Cardiac muscle cell (in vitro differentiated cells and primary cell): Measurements from ENCODE around the gene SFI1. TPM values are rescaled to one million over a fixed set of nuclear protein-coding genes. Genes with fewer than 3 reads are reported as not detected.
A peak's percentile ranks its signal among the peaks of the same experiment; 100 is the strongest.

ENCODE experiments used
- DNase-seq, 2 donors: peaks; one replicate each; pipeline versions ENCODE4 v3.0.0 to v3.0.0-alpha.2; 2010 to 2017; ENCODE audit warnings: low read depth in 1 of 2, low spot score in 1 of 2
- H3K27ac ChIP-seq: fragments of 200-600 bp; sonication (generic); 2 replicates; pipeline ENCODE4 v1.5.1; 2016
- H3K27me3 ChIP-seq: fragments of 200-600 bp; sonication (generic); 2 replicates; pipeline ENCODE4 v1.6.0; 2016; ENCODE audit warnings: control low read depth
- H3K36me3 ChIP-seq: fragments of 200-600 bp; sonication (generic); 2 replicates; pipeline ENCODE4 v1.5.1; 2016; ENCODE audit warnings: control low read depth
- H3K4me1 ChIP-seq: fragments of 200-600 bp; sonication (generic); 2 replicates; pipeline ENCODE4 v1.8.1; 2017; ENCODE audit warnings: low read depth, mild to moderate bottlenecking, mixed run types
- H3K4me3 ChIP-seq: fragments of 200-600 bp; sonication (generic); 2 replicates; pipeline ENCODE4 v1.5.1; 2016; ENCODE audit warnings: mild to moderate bottlenecking
- H3K9me3 ChIP-seq: fragments of 200-600 bp; sonication (generic); 2 replicates; pipeline ENCODE4 v1.5.1; 2017; ENCODE audit warnings: low read depth, mild to moderate bottlenecking, control low read depth
- polyA plus RNA-seq: library from polyadenylated mRNA; unstranded; fragments of >200 nt; fragmentation: Nextera tagmentation; extraction: Ambion mirVana; gene quantifications from 2 replicates; pipeline ENCODE4 v1.2.1, GENCODE V29; 2016
- total RNA-seq: library from RNA; depleted of rRNA; stranded (reverse); fragments of >200 nt; gene quantifications from 2 replicates; pipeline ENCODE4 v1.2.3, GENCODE V29; 2016
- TF ChIP-seq, protein P1 (sequence below): IDR thresholded peaks from 2 replicates; pipeline ENCODE4 v1.5.1; 2012; ENCODE audit warnings: low read depth, mild to moderate bottlenecking, low read length

SFI1 gene
- total and polyA plus RNA-seq, 2 experiments from 2014 or later, result 13.6 to 23.8 TPM

DNA sequence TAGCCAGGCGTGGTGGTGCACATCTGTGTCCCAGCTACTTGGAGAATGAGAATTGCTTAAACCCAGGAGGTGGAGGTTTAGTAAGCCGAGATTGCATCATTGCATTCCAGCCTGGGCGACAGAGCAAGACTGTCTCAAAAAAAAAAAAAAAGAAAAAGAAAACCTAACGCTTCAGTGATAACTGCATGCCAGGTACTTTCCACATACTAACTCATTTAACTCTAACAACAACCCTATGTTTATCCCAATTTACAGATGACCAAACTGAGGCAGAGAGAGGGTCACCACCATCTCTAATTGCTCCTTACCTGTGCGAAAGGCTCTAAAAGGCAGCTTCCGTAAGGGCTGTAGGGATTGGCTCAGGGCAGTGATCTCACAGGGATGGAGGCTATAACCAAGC is 154.1 kb downstream of the SFI1 start:
- TF ChIP-seq, protein P1, sequence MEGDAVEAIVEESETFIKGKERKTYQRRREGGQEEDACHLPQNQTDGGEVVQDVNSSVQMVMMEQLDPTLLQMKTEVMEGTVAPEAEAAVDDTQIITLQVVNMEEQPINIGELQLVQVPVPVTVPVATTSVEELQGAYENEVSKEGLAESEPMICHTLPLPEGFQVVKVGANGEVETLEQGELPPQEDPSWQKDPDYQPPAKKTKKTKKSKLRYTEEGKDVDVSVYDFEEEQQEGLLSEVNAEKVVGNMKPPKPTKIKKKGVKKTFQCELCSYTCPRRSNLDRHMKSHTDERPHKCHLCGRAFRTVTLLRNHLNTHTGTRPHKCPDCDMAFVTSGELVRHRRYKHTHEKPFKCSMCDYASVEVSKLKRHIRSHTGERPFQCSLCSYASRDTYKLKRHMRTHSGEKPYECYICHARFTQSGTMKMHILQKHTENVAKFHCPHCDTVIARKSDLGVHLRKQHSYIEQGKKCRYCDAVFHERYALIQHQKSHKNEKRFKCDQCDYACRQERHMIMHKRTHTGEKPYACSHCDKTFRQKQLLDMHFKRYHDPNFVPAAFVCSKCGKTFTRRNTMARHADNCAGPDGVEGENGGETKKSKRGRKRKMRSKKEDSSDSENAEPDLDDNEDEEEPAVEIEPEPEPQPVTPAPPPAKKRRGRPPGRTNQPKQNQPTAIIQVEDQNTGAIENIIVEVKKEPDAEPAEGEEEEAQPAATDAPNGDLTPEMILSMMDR, result no peak
- H3K27ac ChIP-seq, result no peak overlapping the region
- no peaks in the 10 kb centered on the region for H3K9me3 ChIP-seq
- peak in 1 of 2 donors; percentile 91 for DNase-seq
- no peak overlapping the region for H3K4me3 ChIP-seq
- peaks cover 3% of the 10 kb centered on the region for H3K4me1 ChIP-seq
- peaks cover 14% of the 10 kb centered on the region for H3K36me3 ChIP-seq
- no peaks in the 10 kb centered on the region for H3K27me3 ChIP-seq

DNA sequence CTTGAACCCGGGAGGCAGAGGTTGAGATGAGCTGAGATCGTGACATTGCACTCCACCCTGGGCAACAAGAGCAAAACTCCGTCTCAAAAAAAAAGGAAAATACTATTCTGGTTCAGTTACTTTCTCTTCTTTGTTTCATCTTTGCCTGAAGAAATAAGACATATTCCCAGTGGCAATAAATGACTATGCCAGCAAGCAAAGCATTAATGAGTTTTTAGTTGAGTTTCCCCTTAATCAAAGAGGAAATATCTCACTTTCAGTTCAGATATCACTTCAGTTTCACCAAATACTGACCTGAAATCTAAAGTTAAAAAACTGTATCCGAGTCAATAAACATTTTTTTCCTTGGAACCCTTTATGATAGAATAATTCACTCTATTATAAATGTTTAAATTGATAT is 155.3 kb downstream of the SFI1 start:
- Histone ChIP-seq H3K36me3 (peaks cover 13% of the 10 kb centered on the region), H3K27ac (no peak overlapping the region), H3K9me3 (no peaks in the 10 kb centered on the region), H3K27me3 (no peaks in the 10 kb centered on the region), H3K4me1 (no peaks in the 10 kb centered on the region), H3K4me3 (no peak overlapping the region)
- no peak for DNase-seq
- TF ChIP-seq, protein P1, result no peak

DNA sequence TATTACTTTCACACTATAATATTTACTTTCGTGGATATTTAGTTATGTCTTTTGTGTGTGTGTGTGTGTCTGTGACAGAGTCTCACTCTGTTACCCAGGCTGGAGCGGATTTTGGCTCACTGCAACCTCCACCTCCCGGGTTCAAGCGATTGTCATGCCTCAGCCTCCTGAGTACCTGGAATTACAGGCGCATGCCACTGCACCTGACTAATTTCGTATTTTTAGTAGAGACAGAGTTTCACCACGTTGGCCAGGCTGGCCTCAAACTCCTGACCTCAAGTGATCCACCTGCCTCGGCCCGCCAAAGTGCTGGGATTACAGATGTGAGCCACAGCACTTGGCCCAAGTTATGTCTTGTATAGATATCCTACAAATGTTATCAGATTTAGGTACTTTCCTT is 155.8 kb downstream of the SFI1 start:
- no peak for DNase-seq
- no peaks in the 10 kb centered on the region for H3K9me3 ChIP-seq
- no peak overlapping the region for H3K4me3 ChIP-seq
- peaks cover 9% of the 10 kb centered on the region for H3K36me3 ChIP-seq
- no peaks in the 10 kb centered on the region for H3K27me3 ChIP-seq
- TF ChIP-seq, protein P1, result no peak
- H3K4me1 ChIP-seq, result no peaks in the 10 kb centered on the region
- no peak overlapping the region for H3K27ac ChIP-seq

DNA sequence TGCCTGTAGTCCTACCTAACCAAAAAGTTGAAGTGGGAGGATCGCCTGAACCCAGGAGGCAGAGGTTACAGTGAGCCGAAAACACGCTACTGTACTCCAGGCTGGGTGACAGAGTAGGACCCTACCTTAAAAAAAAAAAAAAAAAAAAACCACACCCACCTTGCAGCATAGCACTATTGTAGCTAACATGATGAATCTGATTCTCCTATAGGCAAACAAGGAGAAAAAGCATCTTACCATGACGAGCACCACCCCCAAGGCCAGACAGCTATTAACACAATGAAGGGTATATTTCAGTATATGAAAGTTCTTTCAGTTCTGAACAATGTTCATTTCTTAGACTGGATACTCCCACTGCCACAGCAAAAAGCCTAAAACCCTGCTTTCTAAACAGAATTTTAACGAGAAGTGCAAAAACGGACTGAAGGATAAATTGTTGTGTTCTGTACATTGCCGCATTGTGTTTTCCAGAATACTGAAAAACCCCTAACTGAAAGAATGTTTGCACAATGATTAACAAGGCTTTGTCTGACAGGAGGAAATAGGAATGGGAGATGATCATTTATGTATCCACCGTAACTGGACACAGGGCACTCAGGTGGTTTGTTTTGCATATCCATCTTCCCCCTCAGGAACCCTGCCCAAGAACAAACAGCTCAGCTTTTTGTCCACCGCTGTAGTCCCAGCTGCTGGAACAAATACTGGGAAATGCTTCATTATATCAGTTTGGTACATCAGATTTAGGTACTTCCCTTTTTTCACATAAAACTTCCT is 156.8 kb downstream of the SFI1 start:
- H3K27ac ChIP-seq, result no peak overlapping the region
- peaks cover under 1% of the 10 kb centered on the region for H3K36me3 ChIP-seq
- H3K4me1 ChIP-seq, result no peaks in the 10 kb centered on the region
- no peak for DNase-seq
- H3K4me3 ChIP-seq, result no peak overlapping the region
- H3K27me3 ChIP-seq, result no peaks in the 10 kb centered on the region
- TF ChIP-seq, protein P1, result no peak
- no peaks in the 10 kb centered on the region for H3K9me3 ChIP-seq

DNA sequence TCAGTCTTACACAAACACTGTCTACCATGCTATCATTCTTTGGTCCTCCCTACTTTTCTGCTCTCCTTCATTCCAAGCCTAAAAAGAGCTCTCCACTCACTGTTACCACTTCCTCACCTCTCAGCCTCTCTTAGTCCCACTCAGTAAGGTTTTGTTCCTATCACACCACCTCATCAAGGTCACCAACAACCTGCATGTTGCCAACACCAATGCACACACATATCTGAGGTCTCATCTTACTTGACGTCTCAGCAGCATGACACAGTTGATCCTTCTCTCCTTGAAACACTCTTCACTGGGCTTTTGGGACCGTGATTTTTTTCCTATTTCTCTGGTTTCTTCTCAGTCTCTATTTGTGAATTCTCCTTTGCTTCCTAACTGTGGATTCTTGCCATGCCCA is 157.6 kb downstream of the SFI1 start:
- Histone ChIP-seq H3K36me3 (no peaks in the 10 kb centered on the region), H3K4me3 (no peak overlapping the region), H3K9me3 (no peaks in the 10 kb centered on the region), H3K27ac (no peak overlapping the region), H3K4me1 (no peaks in the 10 kb centered on the region), H3K27me3 (no peaks in the 10 kb centered on the region)
- TF ChIP-seq, protein P1, result no peak
- DNase-seq, result no peak
